Left lung (tissue), 10 donors: ENCODE data around the gene PSMA6. TPM values are rescaled to one million over a fixed set of nuclear protein-coding genes. Genes with fewer than 3 reads are reported as not detected.

Experiments
- ATAC-seq: fragments of 200-7000 bp; cut with Tn5 transposase; one replicate; pipeline ENCODE4 v1.9.1; 2020; ENCODE audit warnings: moderate library complexity
- DNase-seq, 4 donors: peaks; one replicate each; pipeline ENCODE4 v3.0.0-alpha.2; 2013 to 2020
- H3K27ac ChIP-seq, 2 donors: fragments of 200-600 bp; sonication (generic) in 1 of 2; one replicate each; pipeline versions ENCODE4 v1.5.0 to v1.8.0; 2020 to 2021
- H3K27me3 ChIP-seq, 2 donors: fragments of 200-600 bp; sonication (generic) in 1 of 2; one replicate each; pipeline versions ENCODE4 v1.5.0 to v1.8.0; 2020 to 2021
- H3K36me3 ChIP-seq, 2 donors: fragments of 200-600 bp; sonication (generic) in 1 of 2; one replicate each; pipeline versions ENCODE4 v1.5.0 to v1.8.0; 2020 to 2021
- H3K4me1 ChIP-seq, 2 donors: fragments of 200-600 bp; one replicate each; pipeline ENCODE4 v1.8.0; 2021
- H3K4me3 ChIP-seq, 2 donors: fragments of 200-600 bp; sonication (generic) in 1 of 2; one replicate each; pipeline versions ENCODE4 v1.5.0 to v1.8.0; 2020 to 2021; ENCODE audit warnings: mild to moderate bottlenecking in 1 of 2
- H3K9me3 ChIP-seq, 2 donors: fragments of 200-600 bp; sonication (generic) in 1 of 2; one replicate each; pipeline versions ENCODE4 v1.5.0 to v1.8.0; 2020 to 2021
- intact Hi-C, 2 donors: fragments of 100-400 bp; cut with DNase I; formaldehyde crosslinking; loops; one replicate each; pipeline versions ENCODE4 v1.11.2 to v1.14.2; 2022
- polyA plus RNA-seq, 6 donors: library from polyadenylated mRNA; unstranded; fragments of 120-200 nt; gene quantifications; one replicate each; pipeline ENCODE4 v1.2.1, GENCODE V29; 2013; ENCODE audit not compliant: insufficient read length in 6 of 6
- total RNA-seq, 2 donors: library from RNA; stranded (reverse); fragmentation: NEBNext Ultra II Directional; extraction: Animal tissue kit (Norgen Biotek cat#: 25700); gene quantifications; one replicate each; pipeline ENCODE4 v1.2.1, GENCODE V29; 2021
- TF ChIP-seq, protein P1 (sequence below), 2 donors: fragments of 200-600 bp; sonication (generic) in 1 of 2; IDR thresholded peaks; one replicate each; pipeline versions ENCODE4 v1.5.0 to v1.8.0; 2021; ENCODE audit warnings: antibody characterized with exemption in 2 of 2
- donor health status: DM: no; HTN: yes; CAD: no.
- donor health status: DM: no; HTN: no; CAD: no.

Gene PSMA6
- total and polyA plus RNA-seq, 8 donors = 139 to 258 (median 163) TPM

DNA sequence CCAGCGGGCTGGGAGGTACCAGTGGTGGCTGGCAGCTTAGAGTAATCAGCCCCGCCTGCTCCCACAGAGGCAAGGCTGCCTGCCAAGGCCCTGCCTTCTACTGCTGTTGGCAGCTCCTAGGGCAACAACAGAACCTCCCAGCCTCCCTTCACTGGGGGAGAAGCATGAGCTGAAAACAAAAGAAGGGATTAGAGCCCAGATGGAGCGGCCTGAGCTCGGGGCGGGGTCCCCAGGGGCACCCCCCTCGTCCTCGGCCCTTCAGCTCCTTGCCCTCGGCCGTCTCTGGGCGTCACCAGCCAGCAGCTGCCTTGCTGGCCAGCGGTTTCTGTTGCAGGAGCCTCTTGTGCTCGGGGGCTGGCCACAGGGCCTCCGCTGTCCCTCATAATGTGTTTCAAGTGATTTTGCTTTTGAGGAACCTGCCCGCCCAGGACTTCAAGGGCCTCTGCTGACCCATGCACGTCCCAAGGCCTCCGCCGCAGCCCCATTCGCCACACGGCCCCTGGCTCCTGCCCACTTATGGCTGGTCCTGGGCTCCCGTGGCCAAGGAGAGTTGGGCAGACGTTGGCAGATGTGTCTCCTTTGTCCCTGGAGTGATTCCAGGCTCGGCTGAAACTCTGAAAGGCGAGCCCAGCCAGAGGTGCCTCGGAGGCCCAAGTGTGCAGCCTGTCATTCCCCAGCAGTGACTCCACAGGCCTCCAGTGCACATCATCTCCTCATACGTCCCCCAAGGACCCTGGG is 49.7 kb downstream of the PSMA6 start:
- ATAC-seq = peak; percentile 90
- intact Hi-C loops = no loop called here
- Histone ChIP-seq H3K27me3 (no peaks in the 10 kb centered on the region), H3K4me1 (peaks cover 31 to 82% of the 10 kb centered on the region in 2 donors), H3K27ac (peak overlapping the region; percentile 85 to 95), H3K9me3 (no peaks in the 10 kb centered on the region), H3K4me3 (peak overlapping the region in 1 of 2 donors; percentile 14), H3K36me3 (no peaks in the 10 kb centered on the region)
- peak; percentile 75 to 96 (median 94) for DNase-seq
- TF ChIP-seq, protein P1, sequence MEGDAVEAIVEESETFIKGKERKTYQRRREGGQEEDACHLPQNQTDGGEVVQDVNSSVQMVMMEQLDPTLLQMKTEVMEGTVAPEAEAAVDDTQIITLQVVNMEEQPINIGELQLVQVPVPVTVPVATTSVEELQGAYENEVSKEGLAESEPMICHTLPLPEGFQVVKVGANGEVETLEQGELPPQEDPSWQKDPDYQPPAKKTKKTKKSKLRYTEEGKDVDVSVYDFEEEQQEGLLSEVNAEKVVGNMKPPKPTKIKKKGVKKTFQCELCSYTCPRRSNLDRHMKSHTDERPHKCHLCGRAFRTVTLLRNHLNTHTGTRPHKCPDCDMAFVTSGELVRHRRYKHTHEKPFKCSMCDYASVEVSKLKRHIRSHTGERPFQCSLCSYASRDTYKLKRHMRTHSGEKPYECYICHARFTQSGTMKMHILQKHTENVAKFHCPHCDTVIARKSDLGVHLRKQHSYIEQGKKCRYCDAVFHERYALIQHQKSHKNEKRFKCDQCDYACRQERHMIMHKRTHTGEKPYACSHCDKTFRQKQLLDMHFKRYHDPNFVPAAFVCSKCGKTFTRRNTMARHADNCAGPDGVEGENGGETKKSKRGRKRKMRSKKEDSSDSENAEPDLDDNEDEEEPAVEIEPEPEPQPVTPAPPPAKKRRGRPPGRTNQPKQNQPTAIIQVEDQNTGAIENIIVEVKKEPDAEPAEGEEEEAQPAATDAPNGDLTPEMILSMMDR (IDR thresholded peaks at IDR 0.05) = no peak

DNA sequence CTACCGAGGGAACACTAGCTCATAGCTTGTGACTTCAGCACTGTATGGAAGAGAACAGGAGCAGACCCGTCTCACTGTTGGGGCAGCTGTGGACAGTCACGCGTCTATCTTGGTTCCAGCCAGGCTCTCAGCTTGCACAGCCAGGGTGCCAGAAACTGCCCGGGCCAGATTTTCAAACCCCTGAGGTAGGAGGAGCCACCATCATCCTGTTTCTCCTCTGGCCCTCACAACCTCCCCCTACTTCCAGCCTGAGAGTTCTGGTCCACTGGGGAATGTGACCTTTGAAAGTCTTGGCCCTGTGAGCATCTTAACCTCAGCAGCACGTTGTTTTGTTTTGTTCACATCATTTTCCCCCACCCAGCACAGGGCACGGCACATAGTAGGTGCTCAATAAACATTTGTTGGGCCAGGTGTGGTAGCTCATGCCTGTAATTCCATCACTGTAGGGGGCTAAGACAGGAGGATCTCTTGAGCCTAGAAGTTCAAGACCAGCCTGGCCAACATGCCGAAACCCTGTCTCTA is 50.4 kb downstream of the PSMA6 start:
- H3K9me3 ChIP-seq = no peaks in the 10 kb centered on the region
- H3K36me3 ChIP-seq = no peaks in the 10 kb centered on the region
- peaks cover 25 to 79% of the 10 kb centered on the region in 2 donors for H3K4me1 ChIP-seq
- no peaks in the 10 kb centered on the region for H3K27me3 ChIP-seq
- DNase-seq = no peak
- peak overlapping the region; percentile 85 to 95 for H3K27ac ChIP-seq
- intact Hi-C loops = no loop called here
- no peak for ATAC-seq
- TF ChIP-seq, protein P1 (IDR thresholded peaks at IDR 0.05) = no peak
- H3K4me3 ChIP-seq = no peak overlapping the region

DNA sequence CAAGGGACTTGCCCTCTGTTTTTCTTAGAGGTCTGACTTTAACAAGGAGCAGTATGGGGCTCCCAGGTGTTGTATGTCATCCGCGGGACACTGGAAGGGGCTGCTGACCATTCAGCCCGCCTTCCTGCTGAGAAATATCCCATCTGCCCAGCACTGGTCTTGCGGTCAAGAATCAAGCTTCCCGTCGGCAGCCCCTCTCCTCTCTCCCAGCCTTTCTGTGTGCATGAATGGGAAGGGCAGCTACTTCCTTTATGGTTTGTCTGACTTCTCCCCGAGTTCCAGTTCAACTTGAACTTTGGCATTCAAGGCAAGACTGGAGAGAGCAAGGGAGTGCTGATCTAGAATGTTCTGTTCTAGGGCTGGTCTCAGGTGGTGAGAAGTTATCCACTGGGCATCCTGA is 51.5 kb downstream of the PSMA6 start:
- no peaks in the 10 kb centered on the region for H3K9me3 ChIP-seq
- ATAC-seq (no peak), DNase-seq (peak in 1 of 4 donors; percentile 50)
- H3K27me3 ChIP-seq = no peaks in the 10 kb centered on the region
- no peak overlapping the region for H3K27ac ChIP-seq
- TF ChIP-seq, protein P1 (IDR thresholded peaks at IDR 0.05) = no peak
- H3K36me3 ChIP-seq = no peaks in the 10 kb centered on the region
- peaks cover 24 to 69% of the 10 kb centered on the region in 2 donors for H3K4me1 ChIP-seq
- intact Hi-C loops = no loop called here
- H3K4me3 ChIP-seq = no peak overlapping the region

DNA sequence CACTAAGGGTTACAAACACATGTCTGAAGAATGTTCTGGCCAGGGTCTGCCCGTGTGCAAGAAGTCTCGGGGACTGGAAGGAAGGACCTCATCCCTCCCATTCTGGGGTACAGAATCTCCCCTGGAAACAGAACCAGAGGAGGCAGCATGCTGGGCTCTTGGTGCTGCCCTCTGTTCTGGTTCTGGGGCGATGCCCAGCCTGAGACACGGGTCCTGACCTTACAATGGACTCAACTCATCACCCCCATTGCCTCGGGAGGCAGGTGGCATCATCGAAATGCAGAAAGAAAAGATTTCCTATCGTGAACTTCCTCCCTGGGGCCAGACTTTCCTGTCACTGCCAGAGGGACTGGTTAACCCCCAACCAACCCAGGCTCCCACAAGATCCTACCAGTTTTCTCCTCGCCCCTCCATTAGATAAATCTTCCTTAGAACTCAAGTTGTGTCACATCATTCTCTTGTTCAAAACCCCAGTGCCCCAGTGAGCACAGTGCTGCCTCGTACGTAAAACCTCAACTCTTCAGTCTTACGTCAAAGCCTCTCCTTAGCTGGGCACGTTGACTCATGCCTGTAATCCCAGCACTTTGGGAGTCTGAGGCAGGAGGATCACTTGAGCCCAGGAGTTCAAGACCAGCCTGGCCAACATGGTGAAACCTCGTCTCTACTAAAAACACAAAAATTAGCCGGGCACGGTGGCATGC is 52.1 kb downstream of the PSMA6 start:
- Histone ChIP-seq H3K27me3 (no peaks in the 10 kb centered on the region), H3K9me3 (no peaks in the 10 kb centered on the region), H3K4me3 (no peak overlapping the region), H3K27ac (peak overlapping the region in 1 of 2 donors; percentile 21), H3K36me3 (no peaks in the 10 kb centered on the region), H3K4me1 (peaks cover 24 to 64% of the 10 kb centered on the region in 2 donors)
- ATAC-seq = no peak
- TF ChIP-seq, protein P1 (IDR thresholded peaks at IDR 0.05) = no peak
- no peak for DNase-seq
- intact Hi-C loops = no loop called here

DNA sequence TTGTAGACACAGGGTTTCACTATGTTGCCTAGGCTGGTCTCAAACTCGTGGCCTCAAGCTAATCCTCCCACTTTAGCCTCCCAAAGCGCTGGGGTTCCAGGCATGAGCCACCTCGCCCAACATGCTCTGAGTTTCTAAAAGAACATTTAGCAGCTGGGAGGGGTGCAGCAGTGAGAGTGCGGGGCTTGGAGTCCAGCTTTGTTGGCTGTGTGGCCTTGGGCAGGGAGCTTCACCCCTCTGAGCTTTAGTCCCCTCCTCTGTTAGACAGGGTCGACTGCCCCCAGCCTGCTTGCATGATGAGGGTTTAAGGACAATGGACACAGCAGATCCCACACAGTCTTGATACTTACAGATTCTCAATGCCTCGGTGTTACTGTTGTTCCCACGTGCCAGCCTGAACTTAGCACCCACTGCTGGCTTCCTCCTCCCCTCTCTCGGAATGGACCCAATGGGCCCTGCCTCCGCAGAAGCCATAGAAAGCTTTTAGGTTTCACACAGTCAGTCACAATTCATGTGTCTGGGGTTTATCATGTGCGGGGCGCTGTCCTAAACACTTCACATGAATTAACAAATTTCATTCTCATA is 54.6 kb downstream of the PSMA6 start:
- Histone ChIP-seq H3K4me1 (peaks cover 10 to 42% of the 10 kb centered on the region in 2 donors), H3K9me3 (no peaks in the 10 kb centered on the region), H3K36me3 (no peaks in the 10 kb centered on the region), H3K4me3 (no peak overlapping the region), H3K27ac (no peak overlapping the region), H3K27me3 (no peaks in the 10 kb centered on the region)
- intact Hi-C loops = no loop called here
- no peak for DNase-seq
- ATAC-seq = no peak
- TF ChIP-seq, protein P1 (IDR thresholded peaks at IDR 0.05) = no peak
